ENCODE measurements around the gene THSD4.
"Not testable (repeated sequence)": the region's sequence is repeated elsewhere in the genome, so short reads cannot be mapped to it uniquely, and the experiment has no call there.

THSD4 gene

DNA sequence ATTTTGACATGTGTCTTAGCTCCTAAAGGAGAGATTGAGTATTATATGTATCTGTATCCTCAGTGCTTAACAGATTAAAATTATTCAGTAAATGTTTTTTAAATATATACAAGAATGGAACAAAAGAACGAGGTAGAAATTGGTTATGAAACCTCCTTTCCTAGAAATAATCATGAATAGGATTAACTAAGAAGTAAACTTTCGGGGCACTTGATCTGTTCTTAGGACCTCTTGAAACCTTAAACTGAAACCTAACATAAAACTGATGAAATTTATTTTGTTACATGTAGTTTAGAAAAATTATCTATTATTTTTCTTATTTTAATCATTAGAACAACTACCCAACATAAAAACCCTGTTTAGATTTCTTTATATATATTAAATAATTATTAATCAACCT, 311.5 kb downstream of the THSD4 start:
- TF ChIP-seq POLR2AphosphoS5 (IDR thresholded peaks at IDR 0.05; ENCODE audit: low read depth, low read length) (no peak), POLR2A (IDR thresholded peaks at IDR 0.05; ENCODE audit: low read depth, low read length) (no peak), TAF1 (IDR thresholded peaks at IDR 0.05; ENCODE audit: borderline replicate concordance, low read depth, low read length) (no peak)
- no peak for DNase-seq (ENCODE audit: insufficient read length)
- no peak for FAIRE-seq

DNA sequence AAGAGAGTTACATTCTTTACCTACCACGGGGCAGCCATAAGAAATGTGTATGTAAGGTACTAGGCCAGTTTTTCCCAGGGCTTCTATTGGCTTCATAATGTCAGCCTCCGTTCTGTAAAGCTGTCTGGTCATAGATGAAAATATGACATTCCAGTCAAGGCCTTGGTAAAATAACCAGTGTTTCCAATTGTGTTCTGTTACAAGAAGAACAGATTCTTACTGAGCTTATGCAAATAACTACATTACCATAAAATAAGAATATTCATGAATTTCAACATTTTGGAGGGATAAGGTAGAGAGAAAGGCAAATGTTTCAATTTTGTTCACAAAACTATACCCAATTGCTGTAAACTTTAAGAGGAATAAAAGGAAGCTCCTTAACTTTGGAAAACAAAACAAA, 315.5 kb downstream of the THSD4 start:
- TF ChIP-seq POLR2A (IDR thresholded peaks at IDR 0.05; ENCODE audit: low read depth, low read length), result no peak
- no peak for TF ChIP-seq POLR2AphosphoS5 (IDR thresholded peaks at IDR 0.05; ENCODE audit: low read depth, low read length)
- TF ChIP-seq TAF1 (IDR thresholded peaks at IDR 0.05; ENCODE audit: borderline replicate concordance, low read depth, low read length), result no peak

DNA sequence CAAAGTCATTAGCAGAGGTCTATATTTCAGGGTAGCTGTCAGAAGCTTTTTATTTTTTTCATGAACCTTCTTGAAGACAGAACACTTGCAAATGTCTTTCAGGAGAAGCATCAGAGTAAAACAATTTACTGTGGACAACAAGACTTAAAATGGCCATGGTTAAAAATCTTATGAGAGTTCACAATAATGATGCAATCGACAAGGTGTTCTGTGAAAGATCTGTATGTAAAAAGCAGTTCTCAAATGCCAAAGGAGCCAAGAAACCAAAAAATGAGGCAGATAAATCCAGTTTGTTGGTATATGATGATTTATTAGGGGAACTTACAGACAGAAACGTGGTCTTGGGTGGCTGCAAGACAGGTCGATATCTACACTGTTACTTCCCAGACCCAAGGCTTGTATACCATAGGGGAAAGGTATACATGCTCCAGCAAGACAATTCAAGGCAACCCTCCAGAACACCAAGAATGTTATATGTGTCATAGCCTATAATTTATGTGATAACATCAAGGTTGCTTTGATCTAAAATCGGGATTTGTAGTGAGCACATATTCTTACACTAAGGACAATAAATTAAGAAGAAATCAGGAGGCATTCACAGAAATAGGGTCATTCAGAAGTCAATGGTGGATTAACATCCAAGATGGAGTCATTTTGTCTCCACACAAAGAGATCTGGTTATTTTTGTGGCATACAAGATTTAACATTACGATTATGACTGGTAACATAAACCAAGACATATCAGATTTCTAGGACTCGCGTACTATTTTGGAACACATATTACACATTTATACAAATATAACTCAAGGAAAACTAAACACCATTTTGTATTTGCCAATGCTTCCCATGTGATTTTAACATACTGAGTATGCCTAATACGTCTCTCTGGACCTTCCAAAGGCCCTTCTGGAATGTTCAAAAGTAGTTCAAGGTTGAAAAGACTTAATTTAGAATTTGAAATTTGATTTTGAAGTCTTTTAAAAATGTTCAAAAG, 316.4 kb downstream of the THSD4 start:
- no peak for FAIRE-seq

More for the DNA sequence above, 315.5 kb downstream of the THSD4 start:
- DNase-seq (ENCODE audit: insufficient read length) (no peak), FAIRE-seq (no peak)

DNA sequence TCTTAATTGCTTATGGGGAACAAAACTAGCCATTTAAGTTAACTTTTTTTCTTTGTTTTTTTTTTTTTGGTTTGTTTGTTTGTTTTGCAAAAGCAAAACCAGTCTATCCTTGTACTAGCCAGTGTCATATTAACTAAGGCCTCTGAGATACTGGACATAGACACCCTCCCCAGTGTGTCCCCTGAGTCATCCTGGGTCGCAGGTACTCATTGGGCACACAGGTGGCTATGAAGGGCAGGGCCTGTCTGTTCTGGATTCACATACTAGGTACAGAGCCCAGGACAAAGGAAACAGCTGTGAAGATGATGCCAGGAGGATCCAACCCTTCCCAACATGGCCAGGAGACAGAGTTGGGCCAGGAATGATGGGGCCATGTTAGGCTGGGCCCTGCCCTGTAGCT, 318.1 kb downstream of the THSD4 start:
- no peak for TF ChIP-seq POLR2A (IDR thresholded peaks at IDR 0.05; ENCODE audit: low read depth, low read length)
- DNase-seq (ENCODE audit: insufficient read length) (no peak), FAIRE-seq (no peak)

More for the DNA sequence above, 316.4 kb downstream of the THSD4 start:
- TF ChIP-seq POLR2AphosphoS5 (IDR thresholded peaks at IDR 0.05; ENCODE audit: low read depth, low read length), result no peak
- TF ChIP-seq POLR2A (IDR thresholded peaks at IDR 0.05; ENCODE audit: low read depth, low read length), result no peak
- no peak for TF ChIP-seq TAF1 (IDR thresholded peaks at IDR 0.05; ENCODE audit: borderline replicate concordance, low read depth, low read length)
- no peak for DNase-seq (ENCODE audit: insufficient read length)

DNA sequence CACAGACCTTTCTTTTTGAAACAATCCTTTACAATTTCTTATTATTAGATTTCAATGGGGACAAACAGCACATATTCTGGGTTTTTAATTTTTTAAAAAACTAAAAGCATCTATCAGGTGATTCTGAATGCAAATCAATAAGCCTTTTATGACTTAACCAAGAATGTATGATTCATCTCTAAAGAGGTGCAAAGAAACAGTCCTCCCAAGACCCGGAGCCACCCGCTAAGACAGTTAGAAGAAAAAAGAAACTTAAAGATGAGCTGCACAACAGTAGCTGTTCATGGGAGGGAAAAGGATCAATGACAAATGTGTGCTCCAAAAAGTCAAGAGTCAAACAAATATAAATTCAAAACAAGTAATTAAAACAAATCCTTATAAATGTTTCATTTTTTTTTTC, 319.5 kb downstream of the THSD4 start:
- TF ChIP-seq POLR2AphosphoS5 (IDR thresholded peaks at IDR 0.05; ENCODE audit: low read depth, low read length) (no peak), TAF1 (IDR thresholded peaks at IDR 0.05; ENCODE audit: borderline replicate concordance, low read depth, low read length) (no peak), POLR2A (IDR thresholded peaks at IDR 0.05; ENCODE audit: low read depth, low read length) (no peak)
- no peak for DNase-seq (ENCODE audit: insufficient read length)
- FAIRE-seq, result peak; percentile 44

DNA sequence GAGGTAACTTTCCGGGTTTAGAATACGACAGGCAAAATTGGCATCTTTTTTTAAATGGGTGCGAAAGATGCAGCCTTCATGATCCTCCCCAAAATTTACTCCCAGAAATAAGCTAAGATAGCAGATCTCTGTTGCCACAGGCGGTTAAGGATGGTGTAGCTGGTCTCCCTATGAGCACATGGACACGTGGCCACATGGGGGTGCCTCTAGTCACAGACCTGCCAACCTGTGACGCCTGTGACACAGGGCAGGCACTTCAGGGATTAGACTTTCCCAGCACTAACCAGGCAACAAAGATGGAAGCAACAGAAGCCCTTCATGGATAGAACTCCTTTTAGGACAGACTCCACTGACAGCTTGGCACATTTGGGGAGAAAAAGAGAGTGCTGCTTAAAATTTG, 320.3 kb downstream of the THSD4 start:
- FAIRE-seq (no peak), DNase-seq (ENCODE audit: insufficient read length) (no peak)
- TF ChIP-seq TAF1 (IDR thresholded peaks at IDR 0.05; ENCODE audit: borderline replicate concordance, low read depth, low read length) (no peak), POLR2AphosphoS5 (IDR thresholded peaks at IDR 0.05; ENCODE audit: low read depth, low read length) (no peak), POLR2A (IDR thresholded peaks at IDR 0.05; ENCODE audit: low read depth, low read length) (no peak)

DNA sequence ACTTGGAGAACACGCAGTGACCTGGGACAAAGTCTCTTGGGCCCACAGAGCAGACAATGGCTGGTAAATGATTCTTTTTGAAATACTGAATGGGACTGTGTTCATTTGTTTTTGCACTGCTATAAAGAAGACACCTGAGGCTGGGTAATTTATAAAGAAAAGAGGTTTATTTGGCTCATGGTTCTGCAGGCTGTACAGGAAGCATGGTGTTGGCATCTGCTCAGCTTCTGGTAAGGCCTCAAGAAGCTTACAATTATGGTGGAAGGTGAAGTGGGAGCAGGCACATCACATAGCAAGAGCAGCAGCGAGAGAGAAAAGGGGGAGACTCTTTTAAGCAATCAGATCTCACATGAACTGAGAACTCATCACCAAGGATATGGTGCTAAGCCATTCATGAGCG, 321.6 kb downstream of the THSD4 start:
- no peak for DNase-seq (ENCODE audit: insufficient read length)
- FAIRE-seq, result no peak
- TF ChIP-seq POLR2AphosphoS5 (IDR thresholded peaks at IDR 0.05; ENCODE audit: low read depth, low read length), result no peak

DNA sequence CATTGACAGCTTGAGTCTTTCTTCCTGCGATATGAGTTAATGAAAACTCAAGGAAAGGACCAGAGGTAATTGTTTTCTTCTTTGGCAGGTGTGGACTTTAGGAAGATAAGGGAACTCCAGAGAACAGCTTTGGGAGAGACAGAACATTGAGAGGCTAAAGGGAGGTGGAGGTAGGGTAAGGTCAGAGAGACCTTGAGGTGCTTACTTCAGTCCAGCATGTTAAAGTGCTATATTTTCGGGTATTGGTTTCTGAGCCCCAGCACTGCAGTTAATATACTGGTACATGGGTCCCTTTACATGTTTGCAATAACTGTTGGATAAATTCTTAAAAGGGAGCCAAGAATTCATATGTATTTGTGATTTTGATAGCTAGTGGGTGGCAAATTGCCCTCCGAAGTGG, 322.1 kb downstream of the THSD4 start:
- FAIRE-seq (no peak), DNase-seq (ENCODE audit: insufficient read length) (no peak)
- no peak for TF ChIP-seq TAF1 (IDR thresholded peaks at IDR 0.05; ENCODE audit: borderline replicate concordance, low read depth, low read length)

DNA sequence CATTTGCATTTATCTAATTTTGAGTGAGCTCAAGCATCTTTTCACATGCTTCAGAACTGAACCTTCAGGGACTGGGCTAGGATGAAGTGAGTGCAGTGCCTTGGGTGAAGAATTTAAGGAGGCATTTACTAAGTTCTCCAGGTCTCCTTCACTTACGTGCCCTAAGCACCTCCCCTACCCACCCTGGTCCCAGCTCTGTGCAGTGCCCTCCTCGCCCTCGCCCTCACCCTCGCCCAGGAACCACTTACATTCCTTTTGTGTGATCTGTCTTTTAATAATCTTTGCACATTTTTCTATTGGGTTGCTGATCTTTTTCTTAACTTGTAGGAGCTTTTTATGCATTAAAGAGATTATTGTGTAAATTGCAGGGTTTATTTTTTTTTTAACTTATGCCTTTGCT, 322.6 kb downstream of the THSD4 start:
- TF ChIP-seq POLR2AphosphoS5 (IDR thresholded peaks at IDR 0.05; ENCODE audit: low read depth, low read length), result no peak
- TF ChIP-seq TAF1 (IDR thresholded peaks at IDR 0.05; ENCODE audit: borderline replicate concordance, low read depth, low read length), result no peak
- TF ChIP-seq POLR2A (IDR thresholded peaks at IDR 0.05; ENCODE audit: low read depth, low read length), result no peak
- DNase-seq (ENCODE audit: insufficient read length) (no peak), FAIRE-seq (no peak)

DNA sequence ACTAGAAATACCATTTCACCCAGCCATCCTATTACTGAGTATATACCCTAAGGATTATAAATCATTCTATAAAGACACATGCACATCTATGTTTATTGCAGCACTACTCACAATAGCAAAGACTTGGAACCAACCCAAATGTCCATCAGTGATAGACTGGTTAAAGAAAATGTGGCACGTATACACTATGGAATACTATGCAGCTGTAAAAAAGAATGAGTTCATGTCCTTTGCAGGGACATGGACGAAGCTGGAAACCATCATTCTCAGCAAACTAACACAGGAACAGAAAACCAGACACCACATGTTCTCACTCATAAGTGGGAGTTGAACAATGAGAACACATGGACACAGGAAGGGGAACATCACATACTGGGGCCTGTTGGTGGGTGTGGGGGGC, 324.2 kb downstream of the THSD4 start:
- FAIRE-seq; DNase-seq (ENCODE audit: insufficient read length): not testable (repeated sequence)

DNA sequence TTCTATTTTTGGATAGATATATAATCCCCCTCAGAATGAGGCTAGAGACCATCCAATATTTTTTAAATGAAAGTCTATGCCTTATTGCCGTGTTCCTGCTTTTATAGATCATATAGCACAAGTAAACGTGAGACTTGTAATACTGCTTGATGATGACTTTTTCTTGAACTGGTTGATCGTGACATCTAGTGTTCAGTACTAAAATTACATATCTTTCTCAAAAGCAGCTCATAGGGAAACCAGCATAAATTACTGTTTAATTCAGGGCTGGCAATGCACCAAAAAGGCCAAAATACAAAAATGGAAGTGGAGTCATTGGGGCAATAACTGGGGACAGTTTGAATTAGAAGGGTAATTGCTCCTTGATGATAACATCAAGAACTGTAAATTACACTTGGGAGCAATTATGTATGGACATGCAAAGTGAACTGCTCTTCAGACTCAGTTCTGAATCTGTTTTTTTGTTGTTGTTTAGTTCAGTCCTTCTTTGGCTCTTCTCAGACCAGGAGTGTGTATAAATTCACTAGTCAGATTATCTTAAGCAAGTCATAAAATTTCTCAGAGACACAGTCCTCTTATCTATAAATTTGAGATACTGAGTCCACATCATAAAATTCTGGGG, 325.3 kb downstream of the THSD4 start:
- no peak for DNase-seq (ENCODE audit: insufficient read length)
- TF ChIP-seq TAF1 (IDR thresholded peaks at IDR 0.05; ENCODE audit: borderline replicate concordance, low read depth, low read length) (no peak), POLR2AphosphoS5 (IDR thresholded peaks at IDR 0.05; ENCODE audit: low read depth, low read length) (no peak), POLR2A (IDR thresholded peaks at IDR 0.05; ENCODE audit: low read depth, low read length) (no peak)
- FAIRE-seq, result no peak

DNA sequence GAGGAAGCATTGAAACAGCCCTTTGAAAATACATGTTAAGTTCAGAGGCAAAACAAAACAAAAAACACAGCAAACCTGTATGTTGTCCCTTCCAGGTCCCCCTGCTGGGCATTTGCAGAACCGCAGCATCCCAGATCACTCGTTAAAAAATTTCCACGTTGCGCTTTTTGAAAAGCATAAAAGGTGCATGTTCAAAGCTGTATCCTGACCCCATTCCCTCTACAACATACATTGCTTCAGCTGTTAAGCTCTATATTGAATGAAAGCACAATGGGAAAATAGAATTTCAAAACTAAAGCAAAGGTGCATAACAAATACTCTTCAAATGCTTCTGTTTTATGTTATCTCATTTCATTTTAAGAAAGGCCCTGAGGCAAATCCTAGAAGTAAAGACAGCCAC, 328.3 kb downstream of the THSD4 start:
- FAIRE-seq (no peak), DNase-seq (ENCODE audit: insufficient read length) (no peak)
- no peak for TF ChIP-seq POLR2AphosphoS5 (IDR thresholded peaks at IDR 0.05; ENCODE audit: low read depth, low read length)
- no peak for TF ChIP-seq TAF1 (IDR thresholded peaks at IDR 0.05; ENCODE audit: borderline replicate concordance, low read depth, low read length)
- TF ChIP-seq POLR2A (IDR thresholded peaks at IDR 0.05; ENCODE audit: low read depth, low read length), result no peak
